ENCODE measurements around the gene DEFB114. TPM values are rescaled to one million over a fixed set of nuclear protein-coding genes. Genes with fewer than 3 reads are reported as not detected.

Gene DEFB114
- total RNA-seq, 2 experiments from 2014 or later = not detected

- H3K4me2 ChIP-seq (ENCODE audit: low read length) = no peak overlapping the region
- no peaks in the 10 kb centered on the region for H3K79me2 ChIP-seq (ENCODE audit: insufficient read depth, low read depth, low read length)
- no peak overlapping the region for H2AFZ ChIP-seq (ENCODE audit: low read length)
- H3K36me3 ChIP-seq (ENCODE audit: insufficient read depth, low read length) = no peaks in the 10 kb centered on the region
- no peaks in the 10 kb centered on the region for H3K4me1 ChIP-seq (ENCODE audit: insufficient read depth, low read length, poor library complexity, severe bottlenecking)
- DNase-seq (ENCODE audit: low spot score) = no peak
- BruUV-seq (replicated peaks) = no TSS peak
- TF ChIP-seq EZH2phosphoT487 (IDR thresholded peaks at IDR 0.05; ENCODE audit: borderline replicate concordance, low read depth, low read length) (no peak), CTCF (conservative IDR thresholded peaks at IDR 0.05; ENCODE audit: low read length) (no peak)
- H3K9me3 ChIP-seq (ENCODE audit: low read length) = no peaks in the 10 kb centered on the region
- no peak overlapping the region for H3K27ac ChIP-seq (ENCODE audit: low read depth, low read length, poor library complexity, severe bottlenecking)
- no peaks in the 10 kb centered on the region for H4K20me1 ChIP-seq (ENCODE audit: insufficient read depth, low read length)
- intact Hi-C loops (cut with micrococcal nuclease; ENCODE audit: unreplicated experiment) = no loop called here
- POLR2A ChIA-PET = no interaction called here
- no peaks in the 10 kb centered on the region for H3K9me2 ChIP-seq (ENCODE audit: insufficient read depth, low read length)
- CTCF ChIA-PET (ENCODE audit: unreplicated experiment) = no interaction called here
- no peak overlapping the region for H3K4me3 ChIP-seq (ENCODE audit: low read depth, low read length, poor library complexity, severe bottlenecking)
These were observed 28.6 kb downstream of the DEFB114 start for GRCh38 chr6:49935387-49935786.

- H3K4me1 ChIP-seq (ENCODE audit: insufficient read depth, low read length, poor library complexity, severe bottlenecking) = no peaks in the 10 kb centered on the region
- intact Hi-C loops (cut with micrococcal nuclease; ENCODE audit: unreplicated experiment) = no loop called here
These were observed 29.2 kb downstream of the DEFB114 start for GRCh38 chr6:49934770-49935169.

GRCh38 chr6:49933526-49933925 is 30.4 kb downstream of the DEFB114 start:
- BruUV-seq (replicated peaks) = no TSS peak
- ChIA-PET POLR2A (interaction anchor here (0.6 kb wide), 1 partner anchor 732 kb away, joined by 3 read pairs; no protein-coding TSS in a partner anchor), CTCF (ENCODE audit: unreplicated experiment) (no interaction called here)
- TF ChIP-seq EZH2phosphoT487 (IDR thresholded peaks at IDR 0.05; ENCODE audit: borderline replicate concordance, low read depth, low read length) (no peak), CTCF (conservative IDR thresholded peaks at IDR 0.05; ENCODE audit: low read length) (no peak)
- Histone ChIP-seq H3K4me1 (ENCODE audit: insufficient read depth, low read length, poor library complexity, severe bottlenecking) (no peaks in the 10 kb centered on the region), H3K9me2 (ENCODE audit: insufficient read depth, low read length) (no peaks in the 10 kb centered on the region), H3K27ac (ENCODE audit: low read depth, low read length, poor library complexity, severe bottlenecking) (no peak overlapping the region), H3K4me2 (ENCODE audit: low read length) (no peak overlapping the region), H3K9me3 (ENCODE audit: low read length) (no peaks in the 10 kb centered on the region), H3K4me3 (ENCODE audit: low read depth, low read length, poor library complexity, severe bottlenecking) (no peak overlapping the region), H4K20me1 (ENCODE audit: insufficient read depth, low read length) (no peaks in the 10 kb centered on the region), H2AFZ (ENCODE audit: low read length) (no peak overlapping the region), H3K36me3 (ENCODE audit: insufficient read depth, low read length) (no peaks in the 10 kb centered on the region), H3K79me2 (ENCODE audit: insufficient read depth, low read depth, low read length) (no peaks in the 10 kb centered on the region)
- intact Hi-C loops (cut with micrococcal nuclease; ENCODE audit: unreplicated experiment) = no loop called here
- no peak for DNase-seq (ENCODE audit: low spot score)

More at GRCh38 chr6:49934770-49935169, 29.2 kb downstream of the DEFB114 start:
- TF ChIP-seq EZH2phosphoT487 (IDR thresholded peaks at IDR 0.05; ENCODE audit: borderline replicate concordance, low read depth, low read length) = no peak
- H3K27ac ChIP-seq (ENCODE audit: low read depth, low read length, poor library complexity, severe bottlenecking) = no peak overlapping the region
- ChIA-PET POLR2A (no interaction called here), CTCF (ENCODE audit: unreplicated experiment) (no interaction called here)
- no peak for DNase-seq (ENCODE audit: low spot score)
- H3K4me3 ChIP-seq (ENCODE audit: low read depth, low read length, poor library complexity, severe bottlenecking) = no peak overlapping the region
- H3K4me2 ChIP-seq (ENCODE audit: low read length) = no peak overlapping the region
- no peaks in the 10 kb centered on the region for H3K79me2 ChIP-seq (ENCODE audit: insufficient read depth, low read depth, low read length)
- no peaks in the 10 kb centered on the region for H3K36me3 ChIP-seq (ENCODE audit: insufficient read depth, low read length)
- H2AFZ ChIP-seq (ENCODE audit: low read length) = no peak overlapping the region
- H3K9me3 ChIP-seq (ENCODE audit: low read length) = no peaks in the 10 kb centered on the region
- no TSS peak for BruUV-seq (replicated peaks)
- no peaks in the 10 kb centered on the region for H3K9me2 ChIP-seq (ENCODE audit: insufficient read depth, low read length)
- no peaks in the 10 kb centered on the region for H4K20me1 ChIP-seq (ENCODE audit: insufficient read depth, low read length)

Data from OCI-LY7 (cell line).